GM18508 (cell line): Measurements from ENCODE around the gene ZC3H7A.
A peak's percentile ranks its signal among the peaks of the same experiment; 100 is the strongest.
"Not testable (repeated sequence)": the region's sequence is repeated elsewhere in the genome, so short reads cannot be mapped to it uniquely, and the experiment has no call there.

Experiments
- ATAC-seq: cut with Tn5 transposase; IDR thresholded peaks from one replicate; pipeline ENCODE4 v1.9.1; 2021; ENCODE audit warnings: moderate number of reproducible peaks; ENCODE audit not compliant: insufficient read depth, unreplicated experiment

The ZC3H7A gene

GRCh38 chr16:11800382-11800718, 3.3 kb upstream of the ZC3H7A start:
- ATAC-seq = no peak

- no peak for ATAC-seq
Observed at GRCh38 chr16:11799509-11800381, 2.7 kb upstream of the ZC3H7A start.

DNA sequence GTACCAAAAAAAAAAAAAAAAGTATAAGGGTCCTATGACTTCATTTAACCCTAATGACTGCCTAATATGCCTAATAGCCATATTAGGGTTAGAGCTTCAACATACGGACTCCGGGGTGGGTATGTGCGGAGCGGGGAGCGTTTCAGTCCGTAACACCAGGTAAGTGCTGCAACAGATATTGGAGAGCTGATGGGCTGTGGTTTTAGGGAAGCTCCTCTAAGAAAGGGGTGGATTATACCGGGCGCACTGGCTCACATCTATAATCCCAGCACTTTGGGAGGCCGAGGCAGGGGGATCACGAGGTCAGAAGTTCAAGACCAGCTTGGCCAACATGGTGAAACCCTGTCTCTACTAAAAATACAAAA, 1.9 kb upstream of the ZC3H7A start:
- ATAC-seq = no peak

GRCh38 chr16:11797957-11798299, 870 bp upstream of the ZC3H7A start:
- ATAC-seq = no peak

DNA sequence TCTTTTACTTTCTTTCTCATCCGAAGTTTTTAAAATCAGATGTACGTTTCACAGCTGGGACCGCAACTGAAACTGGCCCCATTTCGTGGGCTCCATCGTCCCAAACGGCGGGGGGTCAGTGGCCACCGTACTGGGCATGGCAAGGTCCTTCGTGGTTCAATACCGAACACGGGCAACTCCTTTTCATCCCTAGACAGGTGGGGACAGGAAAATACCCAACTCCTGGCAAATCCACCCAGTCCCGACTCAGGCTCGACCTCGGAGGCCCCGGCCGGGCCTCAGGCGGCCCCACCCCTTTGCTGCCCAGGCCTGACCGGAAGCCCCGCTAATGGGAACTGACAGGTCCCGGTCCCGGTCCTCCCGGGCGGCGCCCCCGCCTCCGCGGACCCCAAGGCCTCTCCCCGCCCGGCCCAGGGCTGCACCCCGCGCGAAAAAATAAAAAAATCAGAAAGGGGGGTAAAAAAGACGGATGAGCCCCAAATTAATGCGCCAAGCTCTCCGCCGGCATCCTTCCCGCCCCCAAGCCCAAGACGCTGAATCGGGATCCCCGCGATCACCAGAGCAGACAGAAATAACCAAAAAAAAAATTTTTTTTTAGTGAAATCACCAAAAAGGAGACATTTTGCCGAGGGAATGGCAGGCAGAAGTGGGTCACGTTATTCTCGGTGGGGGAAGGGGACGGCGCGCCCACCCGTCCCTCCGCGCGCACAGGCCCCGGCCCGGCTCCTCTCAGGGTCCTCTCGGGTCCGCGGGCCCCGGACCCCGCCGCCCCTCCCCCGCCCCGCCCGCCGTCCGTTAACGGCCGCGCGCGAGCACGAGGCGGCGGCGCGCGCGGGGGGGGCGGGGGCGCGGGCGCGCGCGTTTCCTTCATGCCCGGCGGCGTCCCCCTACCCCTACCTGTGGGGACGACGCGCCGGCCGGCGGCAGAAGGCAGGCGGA, 562 bp downstream of the ZC3H7A start:
- no peak for ATAC-seq

- no peak for ATAC-seq
Observed at GRCh38 chr16:11795887-11796226, 1.2 kb downstream of the ZC3H7A start.

GRCh38 chr16:11794996-11795886, 1.8 kb downstream of the ZC3H7A start:
- ATAC-seq = no peak

GRCh38 chr16:11794447-11794846, 2.6 kb downstream of the ZC3H7A start:
- no peak for ATAC-seq

DNA sequence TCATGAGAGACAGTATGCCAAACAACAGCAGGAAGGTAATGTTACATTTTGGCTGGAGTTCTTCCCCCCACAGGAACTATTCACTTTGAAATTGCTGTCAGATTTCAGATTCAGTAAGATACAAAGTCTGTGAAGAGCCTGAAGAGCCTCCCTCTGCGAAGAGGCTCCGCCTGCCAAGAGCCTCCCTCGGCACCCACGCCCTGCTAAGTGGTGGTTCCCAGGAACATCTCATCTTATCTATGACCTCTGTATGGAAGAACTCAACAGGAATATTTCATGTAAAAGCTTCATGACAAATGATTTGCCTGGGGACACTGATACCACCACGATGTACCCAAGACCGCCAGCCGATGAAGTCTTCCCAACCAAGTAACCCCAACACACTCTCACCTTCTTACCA, 3.2 kb downstream of the ZC3H7A start:
- ATAC-seq = no peak

GRCh38 chr16:11792410-11793241, 4.4 kb downstream of the ZC3H7A start:
- no peak for ATAC-seq

- no peak for ATAC-seq
Observed at GRCh38 chr16:11791144-11791828, 5.8 kb downstream of the ZC3H7A start.

GRCh38 chr16:11788914-11789313, 8.1 kb downstream of the ZC3H7A start:
- ATAC-seq = no peak

DNA sequence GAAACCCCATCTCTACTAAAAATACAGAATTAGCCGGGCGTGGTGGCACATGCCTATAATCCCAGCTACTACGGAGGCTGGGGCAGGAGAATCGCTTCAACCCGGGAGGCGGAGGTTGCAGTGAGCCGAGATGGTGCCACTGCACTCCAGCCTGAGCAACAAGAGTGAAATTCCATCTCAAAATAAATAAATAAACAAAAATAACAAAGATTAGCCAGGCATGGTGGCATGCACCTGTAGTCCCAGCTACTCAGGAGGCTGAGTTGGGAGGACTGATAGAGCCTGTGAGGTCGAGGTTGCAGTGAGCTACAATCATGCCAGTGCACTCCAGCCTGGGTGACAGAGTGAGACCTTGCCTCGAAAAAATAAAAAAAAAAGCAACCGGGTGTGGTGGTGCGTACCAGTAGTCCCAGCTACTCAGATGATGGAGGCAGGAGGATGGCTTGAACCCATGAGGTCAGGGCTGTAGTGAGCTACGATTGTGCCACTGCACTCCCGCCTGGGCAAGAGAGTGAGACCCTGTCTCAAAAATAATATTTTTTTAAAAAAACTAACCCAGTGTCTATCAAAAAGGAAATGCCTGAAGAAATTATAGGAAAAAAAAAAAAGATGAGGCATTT, 12.0 kb downstream of the ZC3H7A start:
- ATAC-seq = not testable (repeated sequence)

- ATAC-seq = not testable (repeated sequence)
Observed at GRCh38 chr16:11784381-11784780, 12.7 kb downstream of the ZC3H7A start.

DNA sequence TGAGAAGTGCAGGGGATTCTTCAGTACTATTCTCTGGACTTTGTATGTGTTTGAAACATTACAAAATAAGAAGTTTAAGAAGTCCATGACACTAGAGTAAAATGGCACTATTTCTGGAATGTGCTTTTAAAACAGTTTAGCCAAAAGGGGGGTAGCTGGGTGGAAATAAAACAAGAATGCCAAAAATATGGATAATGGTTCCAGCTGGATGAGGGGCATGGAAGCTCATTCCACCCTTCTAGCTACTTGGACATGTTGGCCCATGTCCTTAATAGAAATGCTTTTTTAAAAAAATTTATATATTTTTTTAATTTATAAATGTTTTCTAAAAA, 13.1 kb downstream of the ZC3H7A start:
- ATAC-seq = no peak

- ATAC-seq = peak; percentile 57
Observed at GRCh38 chr16:11783319-11784037, 13.6 kb downstream of the ZC3H7A start.

DNA sequence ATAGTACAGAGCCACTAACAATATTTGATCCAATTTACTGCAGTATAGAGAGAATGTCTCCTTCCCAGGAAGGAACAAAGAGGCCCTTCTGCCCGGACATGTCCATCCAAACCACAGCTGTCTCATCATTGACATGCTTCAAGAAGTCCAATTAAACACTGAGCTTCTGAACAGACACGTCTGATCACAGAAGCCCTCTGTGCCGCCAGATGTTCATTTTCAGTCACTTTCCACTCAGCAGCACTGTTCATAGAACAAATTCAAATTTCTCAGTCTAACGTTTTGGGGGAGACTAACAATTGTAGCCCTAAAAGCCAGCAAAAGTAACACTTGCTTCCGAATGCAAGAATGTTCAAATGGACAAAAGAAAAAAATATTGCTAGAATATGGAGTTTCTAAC, 15.3 kb downstream of the ZC3H7A start:
- no peak for ATAC-seq

GRCh38 chr16:11780991-11781680, 15.9 kb downstream of the ZC3H7A start:
- no peak for ATAC-seq
